Measurements from ENCODE around the gene AADACL2. TPM values are rescaled to one million over a fixed set of nuclear protein-coding genes. Genes with fewer than 3 reads are reported as not detected.
"Not testable (repeated sequence)": the region's sequence is repeated elsewhere in the genome, so short reads cannot be mapped to it uniquely, and the experiment has no call there.

Gene AADACL2
- total RNA-seq, 2 donors from 2014 or later = not detected

- H3K36me3 Mint-ChIP-seq (ENCODE audit: low read depth) = no peaks in the 10 kb centered on the region
- ATAC-seq (no peak), DNase-seq (no peak)
- H3K27me3 Mint-ChIP-seq = no peaks in the 10 kb centered on the region
- H3K9me3 ChIP-seq (ENCODE audit: control insufficient read depth, low read length, poor library complexity, severe bottlenecking) = no peaks in the 10 kb centered on the region
- no peak overlapping the region for H3K4me3 Mint-ChIP-seq
- H3K27ac Mint-ChIP-seq = no peak overlapping the region
- no peaks in the 10 kb centered on the region for H3K4me1 Mint-ChIP-seq
These were observed 7.7 kb upstream of the AADACL2 start for GRCh38 chr3:151726016-151726415.

GRCh38 chr3:151732861-151733260 lies 866 bp upstream of the AADACL2 start:
- DNase-seq (no peak), ATAC-seq (no peak)
- Mint-ChIP-seq H3K27me3 (peaks cover 7% of the 10 kb centered on the region), H3K4me3 (no peak overlapping the region), H3K27ac (no peak overlapping the region), H3K36me3 (ENCODE audit: low read depth) (no peaks in the 10 kb centered on the region), H3K4me1 (no peaks in the 10 kb centered on the region)
- H3K9me3 ChIP-seq (ENCODE audit: control insufficient read depth, low read length, poor library complexity, severe bottlenecking) = no peaks in the 10 kb centered on the region

GRCh38 chr3:151740581-151740980 lies 6.9 kb downstream of the AADACL2 start:
- DNase-seq (no peak), ATAC-seq (no peak)
- Mint-ChIP-seq H3K36me3 (ENCODE audit: low read depth) (no peaks in the 10 kb centered on the region), H3K27ac (no peak overlapping the region), H3K4me1 (no peaks in the 10 kb centered on the region), H3K4me3 (no peak overlapping the region), H3K27me3 (peaks cover 10% of the 10 kb centered on the region)
- no peaks in the 10 kb centered on the region for H3K9me3 ChIP-seq (ENCODE audit: control insufficient read depth, low read length, poor library complexity, severe bottlenecking)

- no peaks in the 10 kb centered on the region for H3K9me3 ChIP-seq (ENCODE audit: control insufficient read depth, low read length, poor library complexity, severe bottlenecking)
- DNase-seq = no peak
- H3K36me3 Mint-ChIP-seq (ENCODE audit: low read depth) = no peaks in the 10 kb centered on the region
- no peaks in the 10 kb centered on the region for H3K4me1 Mint-ChIP-seq
- no peak overlapping the region for H3K27ac Mint-ChIP-seq
- no peak overlapping the region for H3K4me3 Mint-ChIP-seq
- H3K27me3 Mint-ChIP-seq = peaks cover 18% of the 10 kb centered on the region
- no peak for ATAC-seq
These were observed 10.1 kb downstream of the AADACL2 start for GRCh38 chr3:151743855-151744254.

DNA sequence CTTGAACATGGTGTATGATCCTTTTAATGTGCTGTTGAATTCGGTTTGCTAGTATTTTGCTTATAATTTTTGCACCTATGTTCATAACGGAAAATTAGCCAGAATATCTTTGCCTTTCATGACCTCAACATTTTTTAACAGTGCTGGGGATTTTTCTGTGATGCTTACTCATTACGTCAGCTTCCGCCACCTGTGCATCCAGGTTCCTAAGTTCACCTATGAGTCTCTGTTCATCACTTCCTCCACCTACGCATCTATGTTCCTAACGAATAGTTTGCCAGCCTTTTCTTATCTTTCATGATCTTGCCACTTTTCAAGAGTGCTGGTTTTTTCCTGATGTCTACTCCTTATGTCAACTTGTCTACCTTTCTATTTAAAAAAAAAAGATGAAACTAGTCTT lies 16.5 kb downstream of the AADACL2 start:
- Mint-ChIP-seq H3K27me3 (peaks cover 12% of the 10 kb centered on the region), H3K4me1 (no peaks in the 10 kb centered on the region), H3K36me3 (ENCODE audit: low read depth) (no peaks in the 10 kb centered on the region), H3K27ac (no peak overlapping the region), H3K4me3 (no peak overlapping the region)
- no peak for ATAC-seq
- DNase-seq = no peak
- no peaks in the 10 kb centered on the region for H3K9me3 ChIP-seq (ENCODE audit: control insufficient read depth, low read length, poor library complexity, severe bottlenecking)

DNA sequence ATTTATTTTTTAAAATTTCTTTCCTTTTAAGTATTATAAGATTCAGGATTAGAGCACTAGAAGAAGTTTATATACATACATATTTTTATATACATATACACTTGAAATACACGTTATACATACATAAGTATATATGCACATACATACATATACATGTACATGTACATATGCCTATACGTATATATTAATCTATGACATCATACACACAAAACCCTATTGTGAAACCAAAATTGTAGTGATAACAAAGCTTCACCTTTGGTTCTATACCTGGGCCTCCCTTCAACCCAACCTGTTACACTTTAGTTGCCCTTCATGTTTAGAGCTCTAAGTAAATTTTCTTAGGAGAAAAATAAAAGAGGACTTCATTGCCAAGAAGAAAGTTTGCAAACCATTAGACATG lies 17.0 kb downstream of the AADACL2 start:
- ATAC-seq = no peak
- no peak overlapping the region for H3K27ac Mint-ChIP-seq
- H3K4me3 Mint-ChIP-seq = no peak overlapping the region

GRCh38 chr3:151751161-151751560 lies 17.4 kb downstream of the AADACL2 start:
- Mint-ChIP-seq H3K4me3 (no peak overlapping the region), H3K27ac (no peak overlapping the region), H3K27me3 (peaks cover 12% of the 10 kb centered on the region), H3K36me3 (ENCODE audit: low read depth) (no peaks in the 10 kb centered on the region), H3K4me1 (no peaks in the 10 kb centered on the region)
- DNase-seq (no peak), ATAC-seq (no peak)
- no peaks in the 10 kb centered on the region for H3K9me3 ChIP-seq (ENCODE audit: control insufficient read depth, low read length, poor library complexity, severe bottlenecking)

More for the DNA sequence above, 17.0 kb downstream of the AADACL2 start:
- H3K9me3 ChIP-seq (ENCODE audit: control insufficient read depth, low read length, poor library complexity, severe bottlenecking) = no peaks in the 10 kb centered on the region
- no peaks in the 10 kb centered on the region for H3K36me3 Mint-ChIP-seq (ENCODE audit: low read depth)
- peaks cover 12% of the 10 kb centered on the region for H3K27me3 Mint-ChIP-seq
- no peaks in the 10 kb centered on the region for H3K4me1 Mint-ChIP-seq
- DNase-seq = no peak

DNA sequence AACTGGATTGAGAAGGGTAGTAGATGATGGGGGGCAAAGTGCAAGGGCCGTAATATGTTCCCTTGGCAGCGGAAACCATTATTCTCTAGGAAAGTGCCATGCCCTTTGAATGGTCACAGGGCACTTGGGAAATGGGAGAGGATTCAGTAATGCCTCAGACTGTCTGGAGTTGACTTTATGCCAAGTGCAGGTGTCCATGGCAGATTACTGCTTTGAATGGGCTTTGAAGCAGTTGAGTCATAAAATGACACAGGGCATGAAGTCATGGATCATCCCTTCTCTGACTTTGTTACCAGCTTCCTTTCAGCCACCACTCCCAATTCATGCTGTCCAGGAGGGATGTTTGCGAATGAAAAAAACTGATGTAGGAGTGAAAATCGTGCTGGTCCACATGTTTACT lies 20.1 kb downstream of the AADACL2 start:
- H3K36me3 Mint-ChIP-seq (ENCODE audit: low read depth) = no peaks in the 10 kb centered on the region
- no peak overlapping the region for H3K4me3 Mint-ChIP-seq
- no peak for DNase-seq
- peaks cover 4% of the 10 kb centered on the region for H3K27me3 Mint-ChIP-seq
- ATAC-seq = no peak
- H3K27ac Mint-ChIP-seq = no peak overlapping the region
- no peaks in the 10 kb centered on the region for H3K9me3 ChIP-seq (ENCODE audit: control insufficient read depth, low read length, poor library complexity, severe bottlenecking)
- H3K4me1 Mint-ChIP-seq = no peaks in the 10 kb centered on the region

GRCh38 chr3:151761581-151761980 lies 27.9 kb downstream of the AADACL2 start:
- Mint-ChIP-seq H3K4me3 (no peak overlapping the region), H3K36me3 (ENCODE audit: low read depth) (no peaks in the 10 kb centered on the region), H3K27me3 (peaks cover 7% of the 10 kb centered on the region), H3K27ac (no peak overlapping the region), H3K4me1 (no peaks in the 10 kb centered on the region)
- no peak for DNase-seq
- no peak for ATAC-seq
- H3K9me3 ChIP-seq (ENCODE audit: control insufficient read depth, low read length, poor library complexity, severe bottlenecking) = no peaks in the 10 kb centered on the region

DNA sequence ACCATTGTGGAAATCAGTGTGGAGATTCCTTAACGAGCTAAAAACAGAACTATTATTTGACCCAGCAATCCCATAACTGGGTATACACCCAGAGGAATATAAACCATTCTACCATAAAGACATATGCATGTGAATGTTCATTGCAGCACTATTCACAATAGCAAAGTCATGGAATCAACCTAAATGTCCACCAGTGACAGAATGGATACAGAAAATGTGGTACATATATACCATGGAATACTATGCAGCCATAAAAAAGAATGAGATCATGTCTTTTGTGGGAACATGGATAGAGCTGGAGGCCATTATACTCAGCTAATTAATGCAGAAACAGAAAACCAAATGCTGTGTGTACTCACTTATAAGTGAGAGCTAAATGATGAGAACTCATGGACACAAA lies 31.0 kb downstream of the AADACL2 start:
- not testable (repeated sequence) for H3K4me1 Mint-ChIP-seq; ATAC-seq; H3K27ac Mint-ChIP-seq; DNase-seq; H3K9me3 ChIP-seq (ENCODE audit: control insufficient read depth, low read length, poor library complexity, severe bottlenecking); H3K36me3 Mint-ChIP-seq (ENCODE audit: low read depth); H3K4me3 Mint-ChIP-seq
- peaks cover 22% of the 10 kb centered on the region for H3K27me3 Mint-ChIP-seq

DNA sequence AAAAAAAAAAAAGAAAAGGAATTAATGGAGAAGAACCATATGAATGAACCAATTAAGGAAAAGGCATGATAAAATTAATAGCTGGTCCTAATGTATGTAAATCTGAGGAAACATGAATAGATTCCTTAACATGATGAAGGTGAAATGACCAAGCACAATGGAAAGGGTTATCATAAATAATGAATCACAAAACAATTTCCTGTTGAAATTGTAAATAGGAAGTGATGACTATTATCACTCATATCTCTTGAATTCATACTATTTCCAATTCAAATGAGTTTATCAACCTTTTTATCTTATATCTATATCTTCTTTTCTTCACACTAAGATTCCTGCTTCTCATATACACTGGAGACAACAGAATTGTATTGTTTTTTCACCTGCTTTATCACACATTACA lies 32.0 kb downstream of the AADACL2 start:
- no peaks in the 10 kb centered on the region for H3K4me1 Mint-ChIP-seq
- peaks cover 22% of the 10 kb centered on the region for H3K27me3 Mint-ChIP-seq
- H3K36me3 Mint-ChIP-seq (ENCODE audit: low read depth) = no peaks in the 10 kb centered on the region
- DNase-seq (no peak), ATAC-seq (no peak)
- H3K4me3 Mint-ChIP-seq = no peak overlapping the region
- no peaks in the 10 kb centered on the region for H3K9me3 ChIP-seq (ENCODE audit: control insufficient read depth, low read length, poor library complexity, severe bottlenecking)
- H3K27ac Mint-ChIP-seq = no peak overlapping the region

DNA sequence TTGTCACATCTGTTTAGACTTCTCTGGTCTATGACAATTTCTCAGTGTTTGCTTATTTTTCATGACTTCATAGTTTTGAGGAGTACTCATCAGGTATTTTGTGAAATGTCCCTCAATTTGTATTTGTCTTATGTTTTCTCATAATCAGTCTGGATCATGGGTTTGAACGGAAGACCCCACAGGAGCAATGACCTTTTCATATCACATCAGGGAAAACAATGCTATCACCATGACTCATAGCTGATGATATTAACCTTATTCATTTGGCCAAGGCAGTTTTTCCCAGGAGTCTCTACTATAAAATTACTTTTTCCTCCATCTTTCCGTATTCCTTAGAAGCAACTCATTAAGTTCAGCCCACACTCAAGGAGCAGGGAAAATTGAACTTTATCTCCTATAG lies 32.7 kb downstream of the AADACL2 start:
- ATAC-seq = no peak
- DNase-seq = no peak
- Mint-ChIP-seq H3K27me3 (peaks cover 22% of the 10 kb centered on the region), H3K36me3 (ENCODE audit: low read depth) (no peaks in the 10 kb centered on the region), H3K27ac (no peak overlapping the region), H3K4me1 (no peaks in the 10 kb centered on the region), H3K4me3 (no peak overlapping the region)
- H3K9me3 ChIP-seq (ENCODE audit: control insufficient read depth, low read length, poor library complexity, severe bottlenecking) = no peaks in the 10 kb centered on the region

- peaks cover 27% of the 10 kb centered on the region for H3K27me3 Mint-ChIP-seq
- H3K36me3 Mint-ChIP-seq (ENCODE audit: low read depth) = no peaks in the 10 kb centered on the region
- H3K9me3 ChIP-seq (ENCODE audit: control insufficient read depth, low read length, poor library complexity, severe bottlenecking) = no peaks in the 10 kb centered on the region
- H3K4me3 Mint-ChIP-seq = no peak overlapping the region
- DNase-seq (no peak), ATAC-seq (no peak)
- no peak overlapping the region for H3K27ac Mint-ChIP-seq
- H3K4me1 Mint-ChIP-seq = no peaks in the 10 kb centered on the region
These were observed 34.7 kb downstream of the AADACL2 start for GRCh38 chr3:151768393-151768930.

GRCh38 chr3:151769175-151769574 lies 35.4 kb downstream of the AADACL2 start:
- no peak overlapping the region for H3K27ac Mint-ChIP-seq
- H3K4me3 Mint-ChIP-seq = no peak overlapping the region
- no peaks in the 10 kb centered on the region for H3K4me1 Mint-ChIP-seq
- no peaks in the 10 kb centered on the region for H3K9me3 ChIP-seq (ENCODE audit: control insufficient read depth, low read length, poor library complexity, severe bottlenecking)
- H3K36me3 Mint-ChIP-seq (ENCODE audit: low read depth) = no peaks in the 10 kb centered on the region
- ATAC-seq (no peak), DNase-seq (no peak)
- H3K27me3 Mint-ChIP-seq = peaks cover 24% of the 10 kb centered on the region

Data from T-helper 17 cell (primary cell).